H1 (cell line): ENCODE measurements around the gene CFAP74. TPM values are rescaled to one million over a fixed set of nuclear protein-coding genes. Genes with fewer than 3 reads are reported as not detected.

Source experiments
- CTCF ChIA-PET: fragments of 300-600 bp; sonication (Branson Sonifier 250); formaldehyde crosslinking; loops from one replicate; lab custom pipeline; 2021; ENCODE audit not compliant: partially characterized antibody; lab: Charles Lee
- POLR2A ChIA-PET: fragments of 300-600 bp; sonication (Branson Sonifier 250); formaldehyde crosslinking; loops from one replicate; lab custom pipeline; 2021; ENCODE audit warnings: inconsistent platforms; ENCODE audit not compliant: partially characterized antibody; lab: Charles Lee
- DNase-seq, 2 experiments: peaks; one replicate each; pipeline versions ENCODE4 v3.0.0 to v3.0.0-alpha.2; 2010 to 2022; ENCODE audit warnings: low spot score in 2 of 2, low read depth in 1 of 2, mixed read lengths in 1 of 2
- FAIRE-seq: peaks from 2 replicates; lab custom pipeline; 2011; peaks lifted over from hg19 to GRCh38; lab: Jason Lieb, UNC
- H2AFZ ChIP-seq: 2 replicates; pipeline ENCODE4 v1.8.1; 2012; ENCODE audit warnings: low read length, inconsistent platforms
- H2AK5ac ChIP-seq: 2 replicates; pipeline ENCODE4 v1.6.1; 2013; ENCODE audit warnings: low read depth, low read length
- H2BK120ac ChIP-seq: replicated peaks from 2 replicates; pipeline ENCODE3; 2013; ENCODE audit warnings: low read depth, low read length, inconsistent platforms
- H2BK12ac ChIP-seq: 2 replicates; pipeline ENCODE4 v1.6.1; 2013; ENCODE audit warnings: low read depth, low read length
- H2BK15ac ChIP-seq: 2 replicates; pipeline ENCODE4 v1.6.1; 2013; ENCODE audit warnings: low read length
- H2BK20ac ChIP-seq: 2 replicates; pipeline ENCODE4 v1.6.1; 2013; ENCODE audit warnings: low read length
- H2BK5ac ChIP-seq: 2 replicates; pipeline ENCODE4 v1.6.1; 2013; ENCODE audit warnings: low read depth, low read length
- H3K14ac ChIP-seq: 2 replicates; pipeline ENCODE4 v1.6.1; 2013; ENCODE audit warnings: inconsistent platforms; ENCODE audit not compliant: insufficient read length
- H3K18ac ChIP-seq: 2 replicates; pipeline ENCODE4 v1.6.1; 2013; ENCODE audit warnings: low read length; ENCODE audit errors: extremely low read depth
- H3K23ac ChIP-seq: 2 replicates; pipeline ENCODE4 v1.6.1; 2013; ENCODE audit warnings: inconsistent platforms; ENCODE audit not compliant: insufficient read length
- H3K23me2 ChIP-seq: 2 replicates; pipeline ENCODE4 v1.6.1; 2013; ENCODE audit warnings: low read depth, low read length
- H3K27ac ChIP-seq: 2 replicates; pipeline ENCODE4 v1.6.1; 2011; ENCODE audit warnings: low read depth, low read length, inconsistent platforms
- H3K27me3 ChIP-seq, 4 experiments: replicated peaks in 1 of 4; 1 replicate in 1 of 4; 2 replicates in 3 of 4; pipeline versions ENCODE4 v1.6.1 to v1.8.1; 2011 to 2013; ENCODE audit warnings: low read length in 3 of 4, mild to moderate bottlenecking in 3 of 4, inconsistent platforms in 2 of 4, mixed read lengths in 2 of 4, moderate library complexity in 1 of 4; ENCODE audit not compliant: control insufficient read depth in 3 of 4, insufficient read depth in 3 of 4; ENCODE audit errors: extremely low read depth in 1 of 4
- H3K36me3 ChIP-seq, 4 experiments: 2 replicates each; pipeline versions ENCODE4 v1.6.1 to v1.8.1; 2011 to 2013; ENCODE audit warnings: mild to moderate bottlenecking in 4 of 4, low read length in 3 of 4, moderate library complexity in 2 of 4, control low read depth in 1 of 4, inconsistent platforms in 1 of 4; ENCODE audit not compliant: insufficient read depth in 4 of 4, control insufficient read depth in 2 of 4
- H3K4ac ChIP-seq: replicated peaks from 2 replicates; pipeline ENCODE3; 2013; ENCODE audit warnings: low read length, low read depth, mixed read lengths, inconsistent platforms; ENCODE audit not compliant: insufficient read length
- H3K4me1 ChIP-seq, 4 experiments: replicated peaks in 1 of 4; 1 replicate in 1 of 4; 2 replicates in 3 of 4; pipeline versions ENCODE4 v1.6.1 to v1.8.1; 2011 to 2013; ENCODE audit warnings: low read length in 3 of 4, inconsistent platforms in 2 of 4, mixed read lengths in 1 of 4; ENCODE audit not compliant: insufficient read depth in 4 of 4, control insufficient read depth in 3 of 4
- H3K4me2 ChIP-seq, 2 experiments: 2 replicates each; pipeline versions ENCODE4 v1.6.1 to v1.8.1; 2011 to 2013; ENCODE audit warnings: low read depth in 2 of 2, low read length in 2 of 2, control low read depth in 1 of 2, inconsistent platforms in 1 of 2, mild to moderate bottlenecking in 1 of 2; ENCODE audit not compliant: insufficient read depth in 1 of 2
- H3K4me3 ChIP-seq, 4 experiments: fragments of 200-600, 300-600 bp in 1 of 4; sonication (generic), shearing (Covaris generic), sonication (Bioruptor Twin) in 1 of 4; 2 replicates each; pipeline versions ENCODE4 v1.5.1 to v1.8.1; 2011 to 2016; ENCODE audit warnings: low read length in 4 of 4, low read depth in 3 of 4, control low read depth in 2 of 4, inconsistent platforms in 2 of 4, mild to moderate bottlenecking in 2 of 4, mixed read lengths in 1 of 4, moderate library complexity in 1 of 4; ENCODE audit not compliant: insufficient read depth in 2 of 4; ENCODE audit errors: extremely low read depth in 1 of 4
- H3K56ac ChIP-seq: replicated peaks from 2 replicates; pipeline ENCODE3; 2013; ENCODE audit warnings: low read depth, mild to moderate bottlenecking, mixed read lengths, low read length, inconsistent platforms; ENCODE audit not compliant: insufficient read length
- H3K79me1 ChIP-seq: 2 replicates; pipeline ENCODE4 v1.6.1; 2013; ENCODE audit warnings: low read depth, low read length, control low read depth
- H3K79me2 ChIP-seq, 2 experiments: 2 replicates each; pipeline versions ENCODE4 v1.6.1 to v1.8.1; 2012 to 2013; ENCODE audit warnings: low read length in 2 of 2, mild to moderate bottlenecking in 2 of 2, inconsistent platforms in 1 of 2; ENCODE audit not compliant: insufficient read depth in 2 of 2, control insufficient read depth in 1 of 2
- H3K9ac ChIP-seq, 4 experiments: replicated peaks in 1 of 4; 1 replicate in 1 of 4; 2 replicates in 3 of 4; pipeline versions ENCODE4 v1.6.1 to v1.8.1; 2011 to 2013; ENCODE audit warnings: low read depth in 3 of 4, low read length in 3 of 4, control low read depth in 2 of 4, mild to moderate bottlenecking in 2 of 4, moderate library complexity in 2 of 4, inconsistent platforms in 1 of 4; ENCODE audit errors: extremely low read depth in 1 of 4
- H3K9me3 ChIP-seq, 2 experiments: 2 replicates each; pipeline versions ENCODE4 v1.6.1 to v1.8.1; 2012 to 2013; ENCODE audit warnings: mild to moderate bottlenecking in 2 of 2, moderate library complexity in 2 of 2, control low read depth in 1 of 2, inconsistent platforms in 1 of 2, low read depth in 1 of 2, low read length in 1 of 2, mixed read lengths in 1 of 2; ENCODE audit not compliant: insufficient read depth in 2 of 2
- H4K20me1 ChIP-seq, 2 experiments: replicated peaks in 1 of 2; 2 replicates each; pipeline versions ENCODE3 to v1.8.1; 2011 to 2013; ENCODE audit warnings: inconsistent platforms in 2 of 2, low read length in 2 of 2, mild to moderate bottlenecking in 1 of 2; ENCODE audit not compliant: insufficient read depth in 2 of 2, control insufficient read depth in 1 of 2
- H4K5ac ChIP-seq: 2 replicates; pipeline ENCODE4 v1.6.1; 2013; ENCODE audit warnings: low read length, low read depth, mixed read lengths, inconsistent platforms; ENCODE audit not compliant: insufficient read length
- H4K8ac ChIP-seq: 2 replicates; pipeline ENCODE4 v1.8.0; 2013; ENCODE audit warnings: mild to moderate bottlenecking, moderate library complexity, low read length, inconsistent platforms; ENCODE audit not compliant: insufficient read depth; ENCODE audit errors: extremely low read depth
- H4K91ac ChIP-seq: replicated peaks from 2 replicates; pipeline ENCODE3; 2013; ENCODE audit warnings: low read length, mixed read lengths, inconsistent platforms; ENCODE audit not compliant: insufficient read length
- WGBS, 2 experiments: shearing (Covaris generic) in 1 of 2; methylation state at CpG; one replicate each; pipeline versions ENCODE4 v1.1.6 to v1.1.7; 2013 to 2015; ENCODE audit warnings: low lambda C conversion rate in 2 of 2, mixed read lengths in 2 of 2, inconsistent platforms in 1 of 2, low coverage in 1 of 2, missing lambda C conversion rate in 1 of 2; ENCODE audit not compliant: insufficient replicate concordance in 2 of 2, insufficient coverage in 1 of 2, insufficient read length in 1 of 2; ENCODE audit errors: extremely low coverage in 1 of 2, missing lambda C conversion rate in 1 of 2; 5-methylcytosine and 5-hydroxymethylcytosine counted together
- polyA plus RNA-seq, 7 experiments: library from polyadenylated mRNA; depleted of rRNA in 3 of 7; stranded (reverse) in 5 of 7; unstranded in 2 of 7; fragments of >200 nt in 5 of 7; fragments of 200-250 nt in 2 of 7; gene quantifications; 1 replicate in 5 of 7; 2 replicates in 1 of 7; 4 replicates in 1 of 7; pipeline versions ENCODE4 v1.2.1 to v1.2.3, GENCODE V29; 2011 to 2013; ENCODE audit warnings: missing spikeins in 2 of 7, mixed read lengths in 2 of 7
- total RNA-seq: library from RNA; stranded (reverse); fragmentation: NEBNext Ultra II Directional; extraction: Animal tissue kit (Norgen Biotek cat#: 25700); gene quantifications from 2 replicates; pipeline ENCODE4 v1.2.1, GENCODE V29; 2021

The CFAP74 gene
- total and polyA plus RNA-seq, 2 of the 8 experiments (the other 6 are each of a cell fraction or from before 2014, with no cell fraction given): 0.09 to 0.20 TPM

GRCh38 chr1:1910033-1910465 is 93.5 kb downstream of the CFAP74 start:
- Histone ChIP-seq H3K4ac (no peak overlapping the region), H3K18ac (no peak overlapping the region), H3K9me3 (no peaks in the 10 kb centered on the region), H3K4me2 (peak overlapping the region; percentile 53 to 61), H2BK12ac (no peak overlapping the region; the same call in 1 of the 2 replicates), H3K23ac (no peak overlapping the region), H2BK120ac (no peak overlapping the region), H4K91ac (no peak overlapping the region), H3K14ac (no peak overlapping the region), H2BK15ac (no peak overlapping the region), H3K4me3 (peak overlapping the region in 2 of 4 experiments; percentile 42 to 64; a peak in 5 of 8 replicates), H3K36me3 (no peaks in the 10 kb centered on the region), H2BK20ac (0 out of 2 replicates have a peak overlapping the region, but pooled peaks have one; percentile 61), H3K27me3 (no peaks in the 10 kb centered on the region; a peak in 1 of 7 replicates), H2BK5ac (no peak overlapping the region), H3K9ac (no peak overlapping the region), H4K20me1 (no peaks in the 10 kb centered on the region), H3K27ac (no peak overlapping the region), H2AK5ac (0 out of 2 replicates have a peak overlapping the region, but pooled peaks have one; percentile 19), H3K23me2 (peaks cover 5% of the 10 kb centered on the region; the same call in 1 of the 2 replicates), H4K8ac (no peak overlapping the region), H2AFZ (no peak overlapping the region), H3K79me2 (no peaks in the 10 kb centered on the region), H3K56ac (no peak overlapping the region), H3K79me1 (no peaks in the 10 kb centered on the region), H3K4me1 (peaks cover 0 to 14% (median 7%) of the 10 kb centered on the region in 4 experiments; a peak in 5 of 7 replicates), H4K5ac (no peak overlapping the region)
- POLR2A ChIA-PET: interaction anchor here (0.6 to 2.5 kb wide), 11 partner anchors 8 to 227 kb away, joined by 3 to 10 read pairs (median 5); partner anchors contain the start of gene TMEM52
- 82% methylated on average over 6 of the region's 6 CpGs; no CpG with 5 or more reads in 1 of the 2 experiments for WGBS, 2 experiments
- FAIRE-seq (no peak), DNase-seq (no peak)
- CTCF ChIA-PET: interaction anchor here (0.6 to 9.7 kb wide), 9 partner anchors 19 to 1986 kb away, joined by 3 to 74 read pairs (median 3); no protein-coding TSS in a partner anchor
